ENCODE data around the gene NNMT. TPM values are rescaled to one million over a fixed set of nuclear protein-coding genes. Genes with fewer than 3 reads are reported as not detected.

Gene NNMT
- total and polyA plus RNA-seq, 2 experiments from 2014 or later, result 1,043 to 1,317 TPM

- TF ChIP-seq EZH2phosphoT487 (IDR thresholded peaks at IDR 0.05; ENCODE audit: insufficient read depth, low read depth) (no peak), EZH2 (IDR thresholded peaks at IDR 0.05; ENCODE audit: insufficient read depth, poor library complexity, severe bottlenecking) (no peak)
- no peaks in the 10 kb centered on the region for H4K20me1 ChIP-seq (ENCODE audit: insufficient read depth)
- 0 out of 2 replicates have a peak, but pooled peaks cover 4% of the 10 kb centered on the region for H3K27me3 ChIP-seq (replicated peaks; ENCODE audit: insufficient read depth)
- H3K79me2 ChIP-seq (ENCODE audit: insufficient read depth), result peaks cover 5% of the 10 kb centered on the region; the same call in 1 of the 2 replicates
- in situ Hi-C loops (cut with MboI), result no loop called here
- H3K4me2 ChIP-seq (ENCODE audit: unreplicated experiment), result no peak overlapping the region
- H3K9me3 ChIP-seq (ENCODE audit: low read depth), result no peaks in the 10 kb centered on the region
- H3K27ac ChIP-seq, result no peak overlapping the region
- H3K9ac ChIP-seq, result no peak overlapping the region
- peaks cover 53% of the 10 kb centered on the region for H3K4me1 ChIP-seq (ENCODE audit: insufficient read depth)
- H3K9me2 ChIP-seq (ENCODE audit: insufficient read depth), result no peaks in the 10 kb centered on the region
- peak overlapping the region; percentile 77; the same call in 1 of the 2 replicates for H2AFZ ChIP-seq
- no peaks in the 10 kb centered on the region for H3K36me3 ChIP-seq (ENCODE audit: low read depth)
- H3K4me3 ChIP-seq, result no peak overlapping the region
- DNase-seq, result no peak
- 95% methylated on average over 3 of the region's 3 CpGs for WGBS, 2 experiments (ENCODE audit: low coverage in 1 of 2, low lambda C conversion rate in 2 of 2, missing lambda C conversion rate in 2 of 2)
- H3F3A ChIP-seq (ENCODE audit: insufficient read depth), result peaks cover 30% of the 10 kb centered on the region
Measured at GRCh38 chr11:114282488-114282887, 13.7 kb upstream of the NNMT start.

GRCh38 chr11:114283422-114283821, 12.8 kb upstream of the NNMT start:
- no peak overlapping the region for H3K4me2 ChIP-seq (ENCODE audit: unreplicated experiment)
- H3K4me1 ChIP-seq (ENCODE audit: insufficient read depth), result peaks cover 60% of the 10 kb centered on the region

GRCh38 chr11:114284021-114284420, 12.2 kb upstream of the NNMT start:
- WGBS, 2 experiments (ENCODE audit: low coverage in 1 of 2, low lambda C conversion rate in 2 of 2, missing lambda C conversion rate in 2 of 2), result 36 to 46% methylated on average over 2 of the region's 2 CpGs
- DNase-seq, result no peak
- in situ Hi-C loops (cut with MboI), result no loop called here

More at GRCh38 chr11:114283422-114283821, 12.8 kb upstream of the NNMT start:
- H3F3A ChIP-seq (ENCODE audit: insufficient read depth), result peaks cover 39% of the 10 kb centered on the region
- in situ Hi-C loops (cut with MboI), result no loop called here
- 85 to 90% methylated on average over 3 of the region's 3 CpGs for WGBS, 2 experiments (ENCODE audit: low coverage in 1 of 2, low lambda C conversion rate in 2 of 2, missing lambda C conversion rate in 2 of 2)
- no peak overlapping the region for H3K27ac ChIP-seq
- H3K4me3 ChIP-seq, result no peak overlapping the region
- H3K9ac ChIP-seq, result no peak overlapping the region
- TF ChIP-seq EZH2 (IDR thresholded peaks at IDR 0.05; ENCODE audit: insufficient read depth, poor library complexity, severe bottlenecking) (no peak), EZH2phosphoT487 (IDR thresholded peaks at IDR 0.05; ENCODE audit: insufficient read depth, low read depth) (no peak)
- no peaks in the 10 kb centered on the region for H3K27me3 ChIP-seq (replicated peaks; ENCODE audit: insufficient read depth)
- H2AFZ ChIP-seq, result no peak overlapping the region
- no peaks in the 10 kb centered on the region for H3K9me3 ChIP-seq (ENCODE audit: low read depth)
- no peaks in the 10 kb centered on the region for H3K36me3 ChIP-seq (ENCODE audit: low read depth)
- no peaks in the 10 kb centered on the region for H3K9me2 ChIP-seq (ENCODE audit: insufficient read depth)
- H3K79me2 ChIP-seq (ENCODE audit: insufficient read depth), result peaks cover 13% of the 10 kb centered on the region; the same call in 1 of the 2 replicates
- no peaks in the 10 kb centered on the region for H4K20me1 ChIP-seq (ENCODE audit: insufficient read depth)
- DNase-seq, result no peak

GRCh38 chr11:114284914-114285313, 11.3 kb upstream of the NNMT start:
- no peaks in the 10 kb centered on the region for H3K9me2 ChIP-seq (ENCODE audit: insufficient read depth)
- H2AFZ ChIP-seq, result no peak overlapping the region
- H3K27me3 ChIP-seq (replicated peaks; ENCODE audit: insufficient read depth), result no peaks in the 10 kb centered on the region
- no peak overlapping the region for H3K4me3 ChIP-seq
- no peak for DNase-seq
- peaks cover 43% of the 10 kb centered on the region for H3F3A ChIP-seq (ENCODE audit: insufficient read depth)
- H3K36me3 ChIP-seq (ENCODE audit: low read depth), result no peaks in the 10 kb centered on the region
- no peak overlapping the region for H3K4me2 ChIP-seq (ENCODE audit: unreplicated experiment)
- peak overlapping the region; percentile 68 for H3K27ac ChIP-seq
- H3K9me3 ChIP-seq (ENCODE audit: low read depth), result no peaks in the 10 kb centered on the region
- in situ Hi-C loops (cut with MboI), result no loop called here
- TF ChIP-seq EZH2 (IDR thresholded peaks at IDR 0.05; ENCODE audit: insufficient read depth, poor library complexity, severe bottlenecking) (no peak), EZH2phosphoT487 (IDR thresholded peaks at IDR 0.05; ENCODE audit: insufficient read depth, low read depth) (no peak)
- peaks cover 75% of the 10 kb centered on the region for H3K4me1 ChIP-seq (ENCODE audit: insufficient read depth)
- no peak overlapping the region for H3K9ac ChIP-seq
- H3K79me2 ChIP-seq (ENCODE audit: insufficient read depth), result peaks cover 28% of the 10 kb centered on the region
- H4K20me1 ChIP-seq (ENCODE audit: insufficient read depth), result no peaks in the 10 kb centered on the region
- 95 to 98% methylated on average over 7 of the region's 7 CpGs for whole genome bisulfite sequencing, 2 experiments (ENCODE audit: low coverage in 1 of 2, low lambda C conversion rate in 2 of 2, missing lambda C conversion rate in 2 of 2)

More at GRCh38 chr11:114284021-114284420, 12.2 kb upstream of the NNMT start:
- H3K4me2 ChIP-seq (ENCODE audit: unreplicated experiment), result no peak overlapping the region
- H3K27me3 ChIP-seq (replicated peaks; ENCODE audit: insufficient read depth), result no peaks in the 10 kb centered on the region
- no peak overlapping the region for H3K9ac ChIP-seq
- H3F3A ChIP-seq (ENCODE audit: insufficient read depth), result peaks cover 39% of the 10 kb centered on the region
- no peaks in the 10 kb centered on the region for H3K9me3 ChIP-seq (ENCODE audit: low read depth)
- no peak overlapping the region for H3K27ac ChIP-seq
- no peaks in the 10 kb centered on the region for H3K9me2 ChIP-seq (ENCODE audit: insufficient read depth)
- TF ChIP-seq EZH2 (IDR thresholded peaks at IDR 0.05; ENCODE audit: insufficient read depth, poor library complexity, severe bottlenecking) (no peak), EZH2phosphoT487 (IDR thresholded peaks at IDR 0.05; ENCODE audit: insufficient read depth, low read depth) (no peak)
- 0 out of 2 replicates have a peak overlapping the region, but pooled peaks have one; percentile 20 for H2AFZ ChIP-seq
- no peaks in the 10 kb centered on the region for H3K36me3 ChIP-seq (ENCODE audit: low read depth)
- H3K79me2 ChIP-seq (ENCODE audit: insufficient read depth), result peaks cover 19% of the 10 kb centered on the region
- peaks cover 66% of the 10 kb centered on the region for H3K4me1 ChIP-seq (ENCODE audit: insufficient read depth)
- no peaks in the 10 kb centered on the region for H4K20me1 ChIP-seq (ENCODE audit: insufficient read depth)
- no peak overlapping the region for H3K4me3 ChIP-seq

Measured in GM23248 (cell line).